ENCODE measurements around the gene SV2B.

DNA sequence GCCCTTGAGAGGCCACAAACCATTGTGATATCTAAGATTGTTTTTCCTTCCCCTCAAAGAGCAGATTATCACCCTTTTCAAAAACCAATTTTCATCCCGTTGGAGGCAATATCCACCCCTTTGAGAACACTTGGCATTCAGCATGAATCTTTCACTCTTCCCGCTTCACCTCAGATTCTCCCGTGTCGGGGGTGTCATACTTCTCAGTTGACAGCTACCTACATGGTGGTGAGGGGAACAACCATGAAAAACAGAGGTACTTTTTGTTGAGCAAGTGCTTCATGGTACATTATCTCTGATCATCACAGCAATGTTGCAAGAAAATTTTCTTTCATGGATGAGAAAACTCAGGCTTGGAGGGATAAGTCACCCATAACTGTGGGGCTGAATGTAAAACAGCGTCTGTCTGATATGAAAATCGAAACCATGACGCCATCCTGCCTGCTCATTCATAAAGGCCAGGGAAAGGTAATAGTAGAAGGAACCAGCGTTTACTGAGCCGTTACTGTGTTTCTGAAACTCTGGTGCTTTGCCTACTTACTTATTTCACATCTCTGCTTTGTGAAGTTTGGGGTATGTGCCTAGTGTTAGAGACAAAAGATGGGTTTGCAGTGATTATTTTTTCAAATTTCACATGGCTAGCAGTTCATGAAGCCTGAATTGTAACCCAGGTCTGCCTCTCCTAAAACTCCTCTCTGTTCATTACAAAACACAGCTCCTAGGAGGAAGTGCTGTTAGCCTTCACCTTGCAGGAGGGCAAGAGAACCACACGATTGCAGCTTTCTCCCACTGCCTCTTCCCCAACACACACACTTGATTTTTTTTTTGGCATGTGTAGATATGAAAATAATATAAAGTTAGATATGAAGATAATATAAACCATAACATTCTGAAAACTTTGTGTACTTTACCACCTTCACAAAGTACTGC lies 35.4 kb downstream of the SV2B start:
- TF ChIP-seq, protein P1, sequence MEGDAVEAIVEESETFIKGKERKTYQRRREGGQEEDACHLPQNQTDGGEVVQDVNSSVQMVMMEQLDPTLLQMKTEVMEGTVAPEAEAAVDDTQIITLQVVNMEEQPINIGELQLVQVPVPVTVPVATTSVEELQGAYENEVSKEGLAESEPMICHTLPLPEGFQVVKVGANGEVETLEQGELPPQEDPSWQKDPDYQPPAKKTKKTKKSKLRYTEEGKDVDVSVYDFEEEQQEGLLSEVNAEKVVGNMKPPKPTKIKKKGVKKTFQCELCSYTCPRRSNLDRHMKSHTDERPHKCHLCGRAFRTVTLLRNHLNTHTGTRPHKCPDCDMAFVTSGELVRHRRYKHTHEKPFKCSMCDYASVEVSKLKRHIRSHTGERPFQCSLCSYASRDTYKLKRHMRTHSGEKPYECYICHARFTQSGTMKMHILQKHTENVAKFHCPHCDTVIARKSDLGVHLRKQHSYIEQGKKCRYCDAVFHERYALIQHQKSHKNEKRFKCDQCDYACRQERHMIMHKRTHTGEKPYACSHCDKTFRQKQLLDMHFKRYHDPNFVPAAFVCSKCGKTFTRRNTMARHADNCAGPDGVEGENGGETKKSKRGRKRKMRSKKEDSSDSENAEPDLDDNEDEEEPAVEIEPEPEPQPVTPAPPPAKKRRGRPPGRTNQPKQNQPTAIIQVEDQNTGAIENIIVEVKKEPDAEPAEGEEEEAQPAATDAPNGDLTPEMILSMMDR (conservative IDR thresholded peaks at IDR 0.05; ENCODE audit: low read depth, low read length), result no peak
- no peak for TF ChIP-seq EZH2 (IDR thresholded peaks at IDR 0.05; ENCODE audit: low read length, unreplicated experiment)
